Mucosa of descending colon (tissue), 3 donors: ENCODE data around the gene FHL5. TPM values are rescaled to one million over a fixed set of nuclear protein-coding genes. Genes with fewer than 3 reads are reported as not detected.
"Not testable (repeated sequence)": the region's sequence is repeated elsewhere in the genome, so short reads cannot be mapped to it uniquely, and the experiment has no call there.

ENCODE experiments used
- ATAC-seq: fragments of 200-7000 bp; cut with Tn5 transposase; one replicate; pipeline ENCODE4 v1.9.1; 2020; ENCODE audit warnings: mild to moderate bottlenecking, moderate library complexity
- DNase-seq, 3 donors: peaks; one replicate each; pipeline ENCODE4 v3.0.0-alpha.2; 2020
- H3K36me3 ChIP-seq: fragments of 200-600 bp; one replicate; pipeline ENCODE4 v1.8.0; 2021; ENCODE audit warnings: low read depth, mild to moderate bottlenecking
- H3K4me1 ChIP-seq: fragments of 200-600 bp; one replicate; pipeline ENCODE4 v1.8.0; 2021; ENCODE audit warnings: low read depth, mild to moderate bottlenecking
- H3K4me3 ChIP-seq: fragments of 200-600 bp; one replicate; pipeline ENCODE4 v1.8.0; 2021; ENCODE audit warnings: mild to moderate bottlenecking
- H3K9me3 ChIP-seq: fragments of 200-600 bp; one replicate; pipeline ENCODE4 v1.8.0; 2021; ENCODE audit warnings: mild to moderate bottlenecking
- CTCF ChIP-seq: fragments of 200-600 bp; IDR thresholded peaks from one replicate; pipeline ENCODE4 v1.8.0; 2022; ENCODE audit warnings: antibody characterized with exemption, mild to moderate bottlenecking
- intact Hi-C, 2 donors: fragments of 100-400 bp; cut with DNase I in 1 of 2; cut with micrococcal nuclease in 1 of 2; formaldehyde crosslinking; loops; one replicate each; pipeline versions ENCODE4 v1.11.0 to v1.11.1; 2022; cut with DNase I, micrococcal nuclease
- total RNA-seq, 3 donors: library from RNA; stranded (reverse); fragmentation: NEBNext Ultra II Directional in 2 of 3; extraction: Animal tissue kit (Norgen Biotek cat#: 25700) in 2 of 3; gene quantifications; one replicate each; pipeline versions ENCODE4 v1.2.1 to v1.2.4, GENCODE V29; 2021 to 2023
- donor health status: DM: no; HTN: no; CAD: no; lungs with moderate emphysema.
- donor health status: DM: no; HTN: no; CAD: no.
- donor health status: DM: no; HTN: yes; CAD: no.

FHL5 gene
- total RNA-seq, 3 donors from 2014 or later = 0.69 to 7.2 (median 4.2) TPM

GRCh38 chr6:96554558-96554957 lies 8.4 kb upstream of the FHL5 start:
- intact Hi-C loops = no loop called here
- H3K36me3 ChIP-seq = peaks cover 14% of the 10 kb centered on the region
- no peaks in the 10 kb centered on the region for H3K4me1 ChIP-seq
- no peaks in the 10 kb centered on the region for H3K9me3 ChIP-seq
- TF ChIP-seq CTCF = no peak
- DNase-seq (no peak), ATAC-seq (no peak)
- H3K4me3 ChIP-seq = no peak overlapping the region

- intact Hi-C loops, DNase-seq, H3K36me3 ChIP-seq, H3K9me3 ChIP-seq, H3K4me1 ChIP-seq, H3K4me3 ChIP-seq, ATAC-seq: not testable (repeated sequence)
Measured at GRCh38 chr6:96559740-96560139, 3.2 kb upstream of the FHL5 start.

GRCh38 chr6:96563853-96564252 lies 925 bp downstream of the FHL5 start:
- Histone ChIP-seq H3K4me1 (no peaks in the 10 kb centered on the region), H3K36me3 (no peaks in the 10 kb centered on the region), H3K4me3 (no peak overlapping the region), H3K9me3 (no peaks in the 10 kb centered on the region)
- ATAC-seq = no peak
- TF ChIP-seq CTCF = no peak
- DNase-seq = no peak
- intact Hi-C loops = no loop called here

GRCh38 chr6:96570053-96570452 lies 7.1 kb downstream of the FHL5 start:
- Histone ChIP-seq H3K4me3 (no peak overlapping the region), H3K9me3 (peaks cover 13% of the 10 kb centered on the region), H3K4me1 (no peaks in the 10 kb centered on the region), H3K36me3 (no peaks in the 10 kb centered on the region)
- intact Hi-C loops = no loop called here
- DNase-seq (no peak), ATAC-seq (no peak)
- TF ChIP-seq CTCF = no peak

GRCh38 chr6:96571551-96571950 lies 8.6 kb downstream of the FHL5 start:
- peaks cover 13% of the 10 kb centered on the region for H3K9me3 ChIP-seq
- H3K36me3 ChIP-seq = no peaks in the 10 kb centered on the region
- DNase-seq = no peak
- ATAC-seq = no peak
- H3K4me3 ChIP-seq = no peak overlapping the region
- TF ChIP-seq CTCF = no peak
- H3K4me1 ChIP-seq = no peaks in the 10 kb centered on the region
- intact Hi-C loops = no loop called here

GRCh38 chr6:96575359-96575758 lies 12.4 kb downstream of the FHL5 start:
- intact Hi-C loops = no loop called here
- H3K4me3 ChIP-seq = no peak overlapping the region
- H3K4me1 ChIP-seq = no peaks in the 10 kb centered on the region
- TF ChIP-seq CTCF = no peak
- peaks cover 8% of the 10 kb centered on the region for H3K9me3 ChIP-seq
- no peaks in the 10 kb centered on the region for H3K36me3 ChIP-seq
- ATAC-seq (no peak), DNase-seq (no peak)
